Subcutaneous abdominal adipose tissue (tissue), 5 donors: ENCODE data around the gene RIN3.

ENCODE experiments used
- H3K27ac ChIP-seq: one replicate; pipeline ENCODE4 v1.7.0; 2013; ENCODE audit warnings: low read depth, mild to moderate bottlenecking, inconsistent platforms, low read length, moderate library complexity
- H3K27me3 ChIP-seq, 5 donors: one replicate each; pipeline ENCODE4 v1.7.0; 2013; ENCODE audit warnings: low read length in 5 of 5, inconsistent platforms in 1 of 5; ENCODE audit not compliant: control insufficient read depth in 5 of 5, insufficient read depth in 4 of 5
- H3K36me3 ChIP-seq, 5 donors: one replicate each; pipeline ENCODE4 v1.7.0; 2013; ENCODE audit warnings: low read length in 5 of 5; ENCODE audit not compliant: control insufficient read depth in 5 of 5, insufficient read depth in 5 of 5
- H3K4me1 ChIP-seq, 5 donors: one replicate each; pipeline ENCODE4 v1.7.0; 2013; ENCODE audit warnings: low read length in 5 of 5, mild to moderate bottlenecking in 3 of 5, moderate library complexity in 1 of 5; ENCODE audit not compliant: control insufficient read depth in 5 of 5, insufficient read depth in 5 of 5
- H3K4me3 ChIP-seq, 5 donors: one replicate each; pipeline ENCODE4 v1.7.0; 2013; ENCODE audit warnings: low read length in 5 of 5, low read depth in 1 of 5
- H3K9ac ChIP-seq, 5 donors: one replicate each; pipeline ENCODE4 v1.7.0; 2013; ENCODE audit warnings: low read length in 5 of 5, mild to moderate bottlenecking in 4 of 5, moderate library complexity in 3 of 5
- H3K9me3 ChIP-seq, 5 donors: one replicate each; pipeline ENCODE4 v1.7.0; 2013; ENCODE audit warnings: low read length in 5 of 5; ENCODE audit not compliant: control insufficient read depth in 5 of 5
- donor health status: healthy.
- donor health status: healthy.
- donor health status: healthy.
- donor health status: healthy.
- donor health status: healthy.

RIN3 gene

DNA sequence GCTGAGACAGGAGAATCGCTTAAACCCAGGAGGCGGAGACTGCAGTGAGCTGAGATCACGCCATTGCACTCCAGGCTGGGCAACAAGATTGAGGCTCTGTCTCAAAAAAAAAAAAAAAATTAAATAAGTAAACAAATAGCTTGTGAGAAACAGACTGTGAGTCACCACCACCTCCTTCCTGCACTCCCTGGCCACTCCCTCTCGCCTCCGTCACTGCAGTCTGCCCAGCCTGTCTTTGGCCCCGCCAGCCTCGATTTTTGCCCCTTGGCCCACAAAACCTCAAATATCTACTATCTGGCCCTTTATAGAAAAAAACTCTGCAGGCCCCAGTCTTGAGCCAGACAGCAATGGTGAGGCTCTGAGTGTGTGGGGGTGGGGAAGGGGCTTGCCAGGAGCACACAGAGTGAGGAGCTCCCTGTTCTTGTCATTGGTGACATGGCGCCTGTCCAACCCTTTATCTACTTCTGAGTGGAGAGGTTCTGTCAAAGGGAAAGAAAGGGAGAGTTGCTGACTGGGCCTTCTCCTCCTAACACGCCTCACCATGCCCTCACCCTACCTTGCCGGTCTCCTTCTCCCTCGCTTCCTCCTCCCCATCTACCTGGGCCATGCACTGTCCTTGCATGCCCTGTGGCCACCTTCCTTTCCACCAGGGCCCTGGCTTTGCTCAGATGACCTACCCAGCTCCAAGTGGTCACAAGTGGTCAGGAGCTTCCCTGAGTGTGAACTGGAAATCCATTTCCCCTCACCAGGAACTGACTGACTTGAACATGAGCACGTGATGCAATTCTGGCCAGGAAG lies 212.8 kb downstream of the RIN3 start:
- H3K4me1 ChIP-seq, result peaks cover 5 to 53% (median 23%) of the 10 kb centered on the region in 5 donors
- H3K9me3 ChIP-seq, result peaks cover 0 to 4% (median 0%) of the 10 kb centered on the region in 5 donors
- H3K27me3 ChIP-seq, result no peaks in the 10 kb centered on the region
- peak overlapping the region in 1 of 5 donors; percentile 36 for H3K4me3 ChIP-seq
- H3K36me3 ChIP-seq, result peaks cover 7 to 32% (median 19%) of the 10 kb centered on the region in 5 donors
- no peak overlapping the region for H3K9ac ChIP-seq
- no peak overlapping the region for H3K27ac ChIP-seq

DNA sequence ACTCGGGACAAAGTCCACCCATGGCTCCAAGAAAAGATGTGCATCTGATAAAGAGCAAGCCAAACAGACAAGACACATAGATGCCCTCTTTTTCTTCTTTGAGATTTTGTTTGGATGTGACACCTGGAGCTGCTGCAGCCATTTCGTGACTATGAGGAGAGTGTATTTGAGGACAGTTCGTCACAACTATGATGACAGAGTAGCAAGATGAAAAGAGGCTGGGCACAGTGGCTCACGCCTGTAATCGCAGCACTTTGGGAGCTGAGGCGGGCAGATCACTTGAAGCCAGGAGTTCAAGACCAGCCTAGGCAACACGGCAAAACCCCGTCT lies 213.3 kb downstream of the RIN3 start:
- no peaks in the 10 kb centered on the region for H3K27me3 ChIP-seq
- H3K9me3 ChIP-seq, result peaks cover 0 to 4% (median 0%) of the 10 kb centered on the region in 5 donors
- H3K27ac ChIP-seq, result no peak overlapping the region
- peaks cover 11 to 38% (median 24%) of the 10 kb centered on the region in 5 donors for H3K36me3 ChIP-seq
- H3K4me3 ChIP-seq, result peak overlapping the region in 1 of 5 donors; percentile 23
- no peak overlapping the region for H3K9ac ChIP-seq
- peaks cover 5 to 53% (median 23%) of the 10 kb centered on the region in 5 donors for H3K4me1 ChIP-seq

DNA sequence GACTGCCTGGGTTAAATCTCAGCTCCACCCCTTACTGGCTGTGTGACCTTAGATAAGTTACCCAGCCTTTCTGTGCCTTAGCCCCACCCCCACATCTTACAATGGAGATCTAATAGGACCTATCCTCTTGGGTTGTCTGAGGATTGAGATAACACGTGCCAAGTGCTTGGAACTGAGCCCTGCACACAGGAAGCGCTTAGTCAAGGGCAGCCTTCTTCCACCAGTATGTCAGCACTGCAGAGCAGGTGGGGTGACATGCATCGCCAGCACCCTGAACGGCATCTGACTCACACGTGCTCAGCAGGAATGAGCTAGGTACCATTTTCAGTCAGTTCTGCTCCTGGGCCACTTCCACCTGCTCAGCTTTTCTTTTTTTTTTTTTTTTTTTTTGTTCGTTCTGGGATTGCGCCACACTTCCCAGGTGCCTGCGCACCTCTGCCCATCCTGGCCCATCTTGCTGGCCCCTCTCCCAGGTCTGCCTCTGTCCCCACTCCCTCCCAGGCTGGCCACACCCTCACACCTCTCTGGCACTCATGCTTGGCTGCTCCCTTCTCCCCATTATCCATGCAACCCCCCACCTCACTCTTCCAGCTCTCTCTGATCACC lies 215.3 kb downstream of the RIN3 start:
- Histone ChIP-seq H3K9me3 (peaks cover 0 to 4% (median 0%) of the 10 kb centered on the region in 5 donors), H3K4me1 (peaks cover 5 to 53% (median 21%) of the 10 kb centered on the region in 5 donors), H3K27me3 (no peaks in the 10 kb centered on the region), H3K4me3 (no peak overlapping the region), H3K9ac (no peak overlapping the region), H3K27ac (no peak overlapping the region), H3K36me3 (peaks cover 11 to 48% (median 33%) of the 10 kb centered on the region in 5 donors)

- no peak overlapping the region for H3K27ac ChIP-seq
Measured at GRCh38 chr14:92729634-92730358, 216.2 kb downstream of the RIN3 start.

GRCh38 chr14:92731622-92732115 lies 218.1 kb downstream of the RIN3 start:
- no peak overlapping the region for H3K4me3 ChIP-seq
- H3K9me3 ChIP-seq, result peaks cover 0 to 3% (median 0%) of the 10 kb centered on the region in 5 donors
- H3K9ac ChIP-seq, result no peak overlapping the region
- no peaks in the 10 kb centered on the region for H3K27me3 ChIP-seq
- no peak overlapping the region for H3K27ac ChIP-seq
- H3K4me1 ChIP-seq, result peaks cover 0 to 32% (median 1%) of the 10 kb centered on the region in 5 donors
- peaks cover 11 to 44% (median 32%) of the 10 kb centered on the region in 5 donors for H3K36me3 ChIP-seq

More at GRCh38 chr14:92729634-92730358, 216.2 kb downstream of the RIN3 start:
- H3K4me3 ChIP-seq, result no peak overlapping the region
- H3K27me3 ChIP-seq, result no peaks in the 10 kb centered on the region
- peaks cover 11 to 43% (median 34%) of the 10 kb centered on the region in 5 donors for H3K36me3 ChIP-seq
- H3K9me3 ChIP-seq, result peaks cover 0 to 4% (median 0%) of the 10 kb centered on the region in 5 donors
- no peak overlapping the region for H3K9ac ChIP-seq
- H3K4me1 ChIP-seq, result peaks cover 0 to 44% (median 17%) of the 10 kb centered on the region in 5 donors

GRCh38 chr14:92733007-92733406 lies 219.4 kb downstream of the RIN3 start:
- Histone ChIP-seq H3K27ac (no peak overlapping the region), H3K9me3 (no peaks in the 10 kb centered on the region), H3K4me3 (no peak overlapping the region), H3K4me1 (peaks cover 0 to 28% (median 0%) of the 10 kb centered on the region in 5 donors), H3K9ac (no peak overlapping the region), H3K27me3 (no peaks in the 10 kb centered on the region), H3K36me3 (peaks cover 11 to 46% (median 31%) of the 10 kb centered on the region in 5 donors)

- Histone ChIP-seq H3K9ac (no peak overlapping the region), H3K27ac (no peak overlapping the region), H3K9me3 (no peaks in the 10 kb centered on the region), H3K27me3 (no peaks in the 10 kb centered on the region), H3K4me1 (peaks cover under 1 to 20% (median 1%) of the 10 kb centered on the region in 5 donors), H3K4me3 (no peak overlapping the region), H3K36me3 (peaks cover 8 to 36% (median 23%) of the 10 kb centered on the region in 5 donors)
Measured at GRCh38 chr14:92734618-92735017, 221.0 kb downstream of the RIN3 start.

GRCh38 chr14:92735344-92735743 lies 221.8 kb downstream of the RIN3 start:
- H3K9ac ChIP-seq, result no peak overlapping the region
- H3K27me3 ChIP-seq, result no peaks in the 10 kb centered on the region
- H3K4me3 ChIP-seq, result no peak overlapping the region
- H3K27ac ChIP-seq, result no peak overlapping the region
- peaks cover 8 to 39% (median 22%) of the 10 kb centered on the region in 5 donors for H3K36me3 ChIP-seq
- H3K4me1 ChIP-seq, result peaks cover 1 to 24% (median 6%) of the 10 kb centered on the region in 5 donors
- no peaks in the 10 kb centered on the region for H3K9me3 ChIP-seq

DNA sequence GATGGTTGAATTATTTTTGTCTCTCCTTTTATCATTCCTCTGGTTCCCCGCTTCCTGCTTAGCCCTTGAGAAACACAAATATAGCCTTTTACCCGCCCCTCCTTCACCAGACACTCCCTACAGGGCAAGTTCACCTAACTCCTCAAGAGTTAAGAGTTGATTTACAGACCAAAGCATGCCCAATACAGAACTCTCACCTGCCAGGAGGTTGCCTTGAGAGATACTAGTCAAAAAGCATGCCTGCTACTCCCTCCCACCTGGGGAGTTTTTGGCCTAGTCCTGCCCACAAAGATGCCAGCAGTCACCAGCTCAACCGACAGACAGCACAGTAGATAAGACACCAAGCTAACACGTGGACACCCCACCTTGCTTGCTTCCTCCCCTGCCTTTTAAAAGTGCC lies 223.6 kb downstream of the RIN3 start:
- Histone ChIP-seq H3K27ac (no peak overlapping the region), H3K36me3 (peaks cover 0 to 40% (median 16%) of the 10 kb centered on the region in 5 donors), H3K9me3 (no peaks in the 10 kb centered on the region), H3K27me3 (no peaks in the 10 kb centered on the region), H3K9ac (no peak overlapping the region), H3K4me1 (peaks cover 1 to 36% (median 7%) of the 10 kb centered on the region in 5 donors), H3K4me3 (no peak overlapping the region)
